Endothelial cell of umbilical vein (primary cell): ENCODE results near the gene ST3GAL4.

Experiments used
- EZH2 ChIP-seq: IDR thresholded peaks from 2 replicates; pipeline ENCODE4 v1.6.1; 2012; ENCODE audit warnings: borderline replicate concordance, low read depth, mild to moderate bottlenecking, moderate library complexity, low read length, inconsistent platforms; ENCODE audit not compliant: severe bottlenecking
- GATA2 ChIP-seq: IDR thresholded peaks from 2 replicates; pipeline ENCODE4 v1.7.0; 2011; ENCODE audit warnings: low read depth, mild to moderate bottlenecking, moderate library complexity, mixed read lengths, low read length; ENCODE audit not compliant: insufficient read length, insufficient read depth
- JUN ChIP-seq: IDR thresholded peaks from 2 replicates; pipeline ENCODE4 v1.6.1; 2011; ENCODE audit warnings: borderline replicate concordance, low read depth; ENCODE audit not compliant: insufficient read length, insufficient read depth
- MYC ChIP-seq: IDR thresholded peaks from one replicate; pipeline ENCODE4 v1.6.1; 2011; ENCODE audit warnings: mild to moderate bottlenecking, low read depth, low read length
- POLR2A ChIP-seq: IDR thresholded peaks from 2 replicates; pipeline ENCODE4 v1.6.1; 2012; ENCODE audit warnings: low read depth, mild to moderate bottlenecking, control low read depth, low read length
- POLR2AphosphoS5 ChIP-seq: IDR thresholded peaks from 2 replicates; pipeline ENCODE4 v1.6.1; 2012; ENCODE audit warnings: low read depth, mild to moderate bottlenecking, control low read depth, low read length, moderate library complexity; ENCODE audit not compliant: insufficient read depth
- TF ChIP-seq, protein P1 (sequence below), 2 donors: IDR thresholded peaks; 1 replicate in 1 of 2; 2 replicates in 1 of 2; pipeline ENCODE4 v1.5.1; 2011; ENCODE audit warnings: low read length in 2 of 2, mild to moderate bottlenecking in 2 of 2, moderate library complexity in 2 of 2, control low read depth in 1 of 2, inconsistent platforms in 1 of 2, low read depth in 1 of 2; ENCODE audit not compliant: insufficient read depth in 1 of 2; ENCODE audit errors: extremely low read depth in 1 of 2
- TF ChIP-seq, protein P2 (sequence below): IDR thresholded peaks from 2 replicates; pipeline ENCODE4 v1.6.1; 2011; ENCODE audit not compliant: insufficient read depth, insufficient read length

DNA sequence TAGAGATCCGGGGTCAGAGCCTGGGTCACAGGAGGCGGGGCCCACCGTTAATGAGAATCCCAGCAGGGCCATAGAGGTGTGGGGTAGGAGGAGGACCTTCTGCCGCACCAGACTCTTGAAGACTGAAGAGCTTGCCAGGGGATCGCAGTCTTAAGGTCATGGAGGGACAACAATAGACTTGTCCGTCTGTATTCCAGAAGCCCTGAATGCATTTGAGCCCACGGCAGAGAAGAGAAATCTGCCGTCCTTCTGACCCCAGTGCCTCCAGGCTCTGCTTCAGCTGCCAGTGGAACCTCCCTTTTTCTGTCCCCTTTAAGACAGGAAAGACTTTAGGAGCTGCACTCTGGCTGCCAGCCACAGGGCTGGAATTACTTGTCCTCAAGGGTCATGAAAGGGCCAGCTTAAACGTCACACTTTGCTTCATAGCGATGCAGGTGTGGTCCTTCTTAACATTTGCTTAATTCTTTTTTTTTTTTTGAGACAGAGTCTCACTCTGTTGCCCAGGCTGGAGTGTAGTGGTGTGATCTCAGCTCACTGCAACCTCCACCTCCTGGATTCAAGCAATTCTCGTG, 15.5 kb upstream of the ST3GAL4 start:
- TF ChIP-seq, protein P1, sequence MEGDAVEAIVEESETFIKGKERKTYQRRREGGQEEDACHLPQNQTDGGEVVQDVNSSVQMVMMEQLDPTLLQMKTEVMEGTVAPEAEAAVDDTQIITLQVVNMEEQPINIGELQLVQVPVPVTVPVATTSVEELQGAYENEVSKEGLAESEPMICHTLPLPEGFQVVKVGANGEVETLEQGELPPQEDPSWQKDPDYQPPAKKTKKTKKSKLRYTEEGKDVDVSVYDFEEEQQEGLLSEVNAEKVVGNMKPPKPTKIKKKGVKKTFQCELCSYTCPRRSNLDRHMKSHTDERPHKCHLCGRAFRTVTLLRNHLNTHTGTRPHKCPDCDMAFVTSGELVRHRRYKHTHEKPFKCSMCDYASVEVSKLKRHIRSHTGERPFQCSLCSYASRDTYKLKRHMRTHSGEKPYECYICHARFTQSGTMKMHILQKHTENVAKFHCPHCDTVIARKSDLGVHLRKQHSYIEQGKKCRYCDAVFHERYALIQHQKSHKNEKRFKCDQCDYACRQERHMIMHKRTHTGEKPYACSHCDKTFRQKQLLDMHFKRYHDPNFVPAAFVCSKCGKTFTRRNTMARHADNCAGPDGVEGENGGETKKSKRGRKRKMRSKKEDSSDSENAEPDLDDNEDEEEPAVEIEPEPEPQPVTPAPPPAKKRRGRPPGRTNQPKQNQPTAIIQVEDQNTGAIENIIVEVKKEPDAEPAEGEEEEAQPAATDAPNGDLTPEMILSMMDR (IDR thresholded peaks at IDR 0.05; ENCODE audit: extremely low read depth in 1 of 2, insufficient read depth in 1 of 2, low read depth in 1 of 2, low read length in 2 of 2): no peak
- TF ChIP-seq EZH2 (no peak), POLR2A (no peak), POLR2AphosphoS5 (no peak), JUN (no peak), MYC (no peak), GATA2 (no peak)
- TF ChIP-seq, protein P2, sequence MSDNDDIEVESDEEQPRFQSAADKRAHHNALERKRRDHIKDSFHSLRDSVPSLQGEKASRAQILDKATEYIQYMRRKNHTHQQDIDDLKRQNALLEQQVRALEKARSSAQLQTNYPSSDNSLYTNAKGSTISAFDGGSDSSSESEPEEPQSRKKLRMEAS: no peak
